Fibroblast of gingiva (primary cell): ENCODE results near the gene GLDN.

ENCODE experiments used
- DNase-seq: peaks from one replicate; pipeline ENCODE4 v3.0.0-alpha.2; 2011; ENCODE audit warnings: low read depth

Gene GLDN

GRCh38 chr15:51356983-51357382, 15.5 kb downstream of the GLDN start:
- DNase-seq: no peak

GRCh38 chr15:51359981-51360380, 18.5 kb downstream of the GLDN start:
- DNase-seq: no peak

GRCh38 chr15:51363383-51363782, 21.9 kb downstream of the GLDN start:
- no peak for DNase-seq

GRCh38 chr15:51365417-51365816, 24.0 kb downstream of the GLDN start:
- no peak for DNase-seq

- DNase-seq: no peak
Measured at GRCh38 chr15:51366071-51366470, 24.6 kb downstream of the GLDN start.

GRCh38 chr15:51366920-51367319, 25.5 kb downstream of the GLDN start:
- DNase-seq: peak; percentile 86

- peak; percentile 74 for DNase-seq
Measured at GRCh38 chr15:51367322-51367976, 26.0 kb downstream of the GLDN start.

GRCh38 chr15:51368307-51368706, 26.9 kb downstream of the GLDN start:
- DNase-seq: no peak

- DNase-seq: peak; percentile 89
Measured at GRCh38 chr15:51368751-51369450, 27.4 kb downstream of the GLDN start.

- no peak for DNase-seq
Measured at GRCh38 chr15:51369451-51369761, 28.0 kb downstream of the GLDN start.

GRCh38 chr15:51371266-51371665, 29.8 kb downstream of the GLDN start:
- DNase-seq: peak; percentile 58

GRCh38 chr15:51374131-51374530, 32.7 kb downstream of the GLDN start:
- no peak for DNase-seq

- DNase-seq: peak; percentile 35
Measured at GRCh38 chr15:51375966-51376640, 34.6 kb downstream of the GLDN start.

- peak; percentile 98 for DNase-seq
Measured at GRCh38 chr15:51377038-51377786, 35.8 kb downstream of the GLDN start.

- no peak for DNase-seq
Measured at GRCh38 chr15:51378406-51378805, 37.0 kb downstream of the GLDN start.

GRCh38 chr15:51379390-51379789, 37.9 kb downstream of the GLDN start:
- DNase-seq: no peak

- DNase-seq: peak; percentile 80
Measured at GRCh38 chr15:51380999-51381806, 39.7 kb downstream of the GLDN start.

GRCh38 chr15:51382787-51383186, 41.3 kb downstream of the GLDN start:
- peak; percentile 44 for DNase-seq

- no peak for DNase-seq
Measured at GRCh38 chr15:51386029-51386428, 44.6 kb downstream of the GLDN start.

GRCh38 chr15:51386486-51386885, 45.0 kb downstream of the GLDN start:
- no peak for DNase-seq

- no peak for DNase-seq
Measured at GRCh38 chr15:51386960-51387698, 45.7 kb downstream of the GLDN start.
